K562 (cell line): ENCODE results near the gene CPED1. TPM values are rescaled to one million over a fixed set of nuclear protein-coding genes. Genes with fewer than 3 reads are reported as not detected.

Experiments used
- ARID2 ChIP-seq: fragments of 450-650 bp; IDR thresholded peaks from 2 replicates; pipeline ENCODE4 v1.6.1; 2017; ENCODE audit warnings: antibody characterized with exemption, mild to moderate bottlenecking
- HES1 ChIP-seq: fragments of 450-650 bp; IDR thresholded peaks from 2 replicates; pipeline ENCODE4 v1.6.1; 2016; ENCODE audit warnings: low read depth, mild to moderate bottlenecking, moderate library complexity
- NCOA2 ChIP-seq, 2 experiments: fragments of 450-650 bp; IDR thresholded peaks; 2 replicates each; pipeline ENCODE4 v1.6.1; 2018; ENCODE audit warnings: mild to moderate bottlenecking in 2 of 2, moderate library complexity in 1 of 2; ENCODE audit not compliant: partially characterized antibody in 2 of 2
- PKNOX1 ChIP-seq: fragments of 450-650 bp; IDR thresholded peaks from 2 replicates; pipeline ENCODE4 v1.6.1; 2016
- POLR2B ChIP-seq: fragments of 450-650 bp; IDR thresholded peaks from 2 replicates; pipeline ENCODE4 v1.6.1; 2018; ENCODE audit warnings: low read depth; ENCODE audit not compliant: partially characterized antibody
- TOE1 ChIP-seq, 2 experiments: fragments of 450-650 bp in 1 of 2; sonication (generic) in 1 of 2; formaldehyde crosslinking in 1 of 2; IDR thresholded peaks; 2 replicates each; pipeline versions ENCODE4 v1.7.1 to v1.8.0; 2016 to 2022; ENCODE audit warnings: borderline replicate concordance in 2 of 2, mild to moderate bottlenecking in 2 of 2, antibody characterized with exemption in 1 of 2, inconsistent platforms in 1 of 2, low read depth in 1 of 2, missing genetic modification reagents in 1 of 2, moderate library complexity in 1 of 2
- ZBTB40 ChIP-seq, 2 experiments: fragments of 450-650 bp in 1 of 2; sonication (generic) in 1 of 2; formaldehyde crosslinking in 1 of 2; IDR thresholded peaks; 2 replicates each; pipeline versions ENCODE4 v1.7.1 to v1.9.0; 2016 to 2022; ENCODE audit warnings: inconsistent platforms in 1 of 2, mild to moderate bottlenecking in 1 of 2, missing genetic modification reagents in 1 of 2
- polyA plus RNA-seq, 8 experiments: library from polyadenylated mRNA; depleted of rRNA in 4 of 8; stranded (reverse) in 5 of 8; unstranded in 3 of 8; fragments of >200 nt; fragmentation: Nextera tagmentation in 2 of 8; fragmentation: Illumina TruSeq in 1 of 8; extraction: Ambion mirVana in 2 of 8; extraction: Trizol in 1 of 8; gene quantifications; 2 replicates each; pipeline versions ENCODE4 v1.2.1 to v1.2.3, GENCODE V29; 2011 to 2014; ENCODE audit warnings: inconsistent platforms in 1 of 8, missing spikeins in 1 of 8
- total RNA-seq, 7 experiments: library from RNA; depleted of rRNA in 6 of 7; stranded (reverse); fragments of >200 nt in 6 of 7; fragmentation: Illumina TruSeq in 2 of 7; extraction: Trizol in 2 of 7; gene quantifications; 2 replicates each; pipeline versions ENCODE4 v1.2.1 to v1.2.3, GENCODE V29; 2011 to 2021; ENCODE audit warnings: low replicate concordance in 1 of 7
- TF ChIP-seq, protein P1 (sequence below), 2 experiments: fragments of 200-800 bp in 1 of 2; sonication (Bioruptor generic) in 1 of 2; sonication (generic) in 1 of 2; formaldehyde crosslinking in 1 of 2; IDR thresholded peaks in 1 of 2; conservative IDR thresholded peaks in 1 of 2; 2 replicates each; pipeline versions ENCODE4 v1.5.0 to v1.6.1; 2016 to 2020; ENCODE audit warnings: missing compliant biosample characterization in 1 of 2, missing genetic modification characterization in 1 of 2, missing genetic modification reagents in 1 of 2
- TF ChIP-seq, protein P2 (sequence below): fragments of 450-650 bp; formaldehyde crosslinking; IDR thresholded peaks from 2 replicates; pipeline ENCODE4 v1.4.0; 2022; ENCODE audit warnings: missing genetic modification characterization
- TF ChIP-seq, protein P3 (sequence below): fragments of 450-650 bp; formaldehyde crosslinking; conservative IDR thresholded peaks from 2 replicates; pipeline ENCODE4 v1.4.0; 2022; ENCODE audit warnings: mild to moderate bottlenecking, missing genetic modification characterization

Gene CPED1
- total and polyA plus RNA-seq, 9 of the 15 experiments (the other 6 are each of a cell fraction or from before 2014, with no cell fraction given): 195 to 393 (median 290) TPM

GRCh38 chr7:120995654-120996053, 7.1 kb downstream of the CPED1 start (continued):
- TF ChIP-seq HES1 (no peak), POLR2B (no peak), ZBTB40 (IDR thresholded peaks at IDR 0.05) (peak; percentile 41; the same call in 1 of the 2 replicates), ZBTB40 (CRISPR knock-in tag; IDR thresholded peaks at IDR 0.05) (no peak), ARID2 (peak; percentile 83), TOE1 (IDR thresholded peaks at IDR 0.05; ENCODE audit: borderline replicate concordance) (peak; percentile 25; the same call in 1 of the 2 replicates), TOE1 (CRISPR knock-in tag; IDR thresholded peaks at IDR 0.05; ENCODE audit: borderline replicate concordance, low read depth) (no peak), NCOA2 (IDR thresholded peaks at IDR 0.05; ENCODE audit: partially characterized antibody in 2 of 2) (peak in 1 of 2 experiments; percentile 23), PKNOX1 (peak; percentile 13; the same call in 1 of the 2 replicates)
- TF ChIP-seq, protein P1, sequence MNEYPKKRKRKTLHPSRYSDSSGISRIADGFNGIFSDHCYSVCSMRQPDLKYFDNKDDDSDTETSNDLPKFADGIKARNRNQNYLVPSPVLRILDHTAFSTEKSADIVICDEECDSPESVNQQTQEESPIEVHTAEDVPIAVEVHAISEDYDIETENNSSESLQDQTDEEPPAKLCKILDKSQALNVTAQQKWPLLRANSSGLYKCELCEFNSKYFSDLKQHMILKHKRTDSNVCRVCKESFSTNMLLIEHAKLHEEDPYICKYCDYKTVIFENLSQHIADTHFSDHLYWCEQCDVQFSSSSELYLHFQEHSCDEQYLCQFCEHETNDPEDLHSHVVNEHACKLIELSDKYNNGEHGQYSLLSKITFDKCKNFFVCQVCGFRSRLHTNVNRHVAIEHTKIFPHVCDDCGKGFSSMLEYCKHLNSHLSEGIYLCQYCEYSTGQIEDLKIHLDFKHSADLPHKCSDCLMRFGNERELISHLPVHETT (CRISPR knock-in tag; conservative IDR thresholded peaks at IDR 0.05 in 1 of 2, IDR thresholded peaks at IDR 0.05 in 1 of 2): no peak
- TF ChIP-seq, protein P2, sequence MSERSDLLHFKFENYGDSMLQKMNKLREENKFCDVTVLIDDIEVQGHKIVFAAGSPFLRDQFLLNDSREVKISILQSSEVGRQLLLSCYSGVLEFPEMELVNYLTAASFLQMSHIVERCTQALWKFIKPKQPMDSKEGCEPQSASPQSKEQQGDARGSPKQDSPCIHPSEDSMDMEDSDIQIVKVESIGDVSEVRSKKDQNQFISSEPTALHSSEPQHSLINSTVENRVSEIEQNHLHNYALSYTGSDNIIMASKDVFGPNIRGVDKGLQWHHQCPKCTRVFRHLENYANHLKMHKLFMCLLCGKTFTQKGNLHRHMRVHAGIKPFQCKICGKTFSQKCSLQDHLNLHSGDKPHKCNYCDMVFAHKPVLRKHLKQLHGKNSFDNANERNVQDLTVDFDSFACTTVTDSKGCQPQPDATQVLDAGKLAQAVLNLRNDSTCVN (CRISPR knock-in tag): peak; percentile 25; the same call in 1 of the 2 replicates
- TF ChIP-seq, protein P3, sequence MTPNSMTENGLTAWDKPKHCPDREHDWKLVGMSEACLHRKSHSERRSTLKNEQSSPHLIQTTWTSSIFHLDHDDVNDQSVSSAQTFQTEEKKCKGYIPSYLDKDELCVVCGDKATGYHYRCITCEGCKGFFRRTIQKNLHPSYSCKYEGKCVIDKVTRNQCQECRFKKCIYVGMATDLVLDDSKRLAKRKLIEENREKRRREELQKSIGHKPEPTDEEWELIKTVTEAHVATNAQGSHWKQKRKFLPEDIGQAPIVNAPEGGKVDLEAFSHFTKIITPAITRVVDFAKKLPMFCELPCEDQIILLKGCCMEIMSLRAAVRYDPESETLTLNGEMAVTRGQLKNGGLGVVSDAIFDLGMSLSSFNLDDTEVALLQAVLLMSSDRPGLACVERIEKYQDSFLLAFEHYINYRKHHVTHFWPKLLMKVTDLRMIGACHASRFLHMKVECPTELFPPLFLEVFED (CRISPR knock-in tag): peak; percentile 40; the same call in 1 of the 2 replicates
